ENCODE measurements around the gene IGF2BP1.
"Not testable (repeated sequence)": the region's sequence is repeated elsewhere in the genome, so short reads cannot be mapped to it uniquely, and the experiment has no call there.

Gene IGF2BP1

DNA sequence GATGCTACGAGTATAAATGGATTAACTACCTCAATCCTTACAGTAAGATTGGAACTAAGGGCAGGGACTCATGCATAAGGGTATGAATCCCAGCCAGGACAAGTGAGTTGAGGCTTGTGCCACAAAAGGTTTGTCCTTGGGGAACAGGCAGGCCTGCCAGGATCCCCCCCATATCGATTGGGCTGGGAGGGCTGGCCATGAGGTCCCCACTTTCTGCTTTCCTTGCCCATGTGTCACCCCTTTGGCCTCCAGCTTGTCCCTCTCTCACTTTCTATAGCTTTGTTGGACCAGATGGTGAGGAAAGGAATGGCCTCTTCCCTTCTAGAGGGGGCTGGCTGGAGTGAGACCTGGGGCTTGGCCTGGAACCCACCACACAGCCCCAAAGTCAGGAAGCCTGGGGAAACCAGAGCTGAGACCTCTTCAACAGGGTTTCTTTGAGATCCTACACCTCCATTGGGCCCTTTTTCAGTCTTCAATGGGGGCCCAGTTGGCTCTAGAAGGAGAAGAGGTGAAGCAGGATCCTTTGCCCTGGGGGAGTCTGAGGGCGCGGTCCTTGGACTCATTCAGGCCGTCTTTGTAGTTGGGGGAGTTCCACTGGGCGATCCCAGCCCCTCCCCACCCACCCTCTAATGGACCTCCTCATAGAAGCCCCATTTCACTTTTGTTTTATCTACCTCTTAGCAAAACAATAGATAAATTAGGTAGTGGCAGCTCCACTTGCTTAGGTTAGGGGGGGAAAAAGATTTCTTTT lies 57.3 kb downstream of the IGF2BP1 start:
- no peak for DNase-seq (ENCODE audit: low spot score)

DNA sequence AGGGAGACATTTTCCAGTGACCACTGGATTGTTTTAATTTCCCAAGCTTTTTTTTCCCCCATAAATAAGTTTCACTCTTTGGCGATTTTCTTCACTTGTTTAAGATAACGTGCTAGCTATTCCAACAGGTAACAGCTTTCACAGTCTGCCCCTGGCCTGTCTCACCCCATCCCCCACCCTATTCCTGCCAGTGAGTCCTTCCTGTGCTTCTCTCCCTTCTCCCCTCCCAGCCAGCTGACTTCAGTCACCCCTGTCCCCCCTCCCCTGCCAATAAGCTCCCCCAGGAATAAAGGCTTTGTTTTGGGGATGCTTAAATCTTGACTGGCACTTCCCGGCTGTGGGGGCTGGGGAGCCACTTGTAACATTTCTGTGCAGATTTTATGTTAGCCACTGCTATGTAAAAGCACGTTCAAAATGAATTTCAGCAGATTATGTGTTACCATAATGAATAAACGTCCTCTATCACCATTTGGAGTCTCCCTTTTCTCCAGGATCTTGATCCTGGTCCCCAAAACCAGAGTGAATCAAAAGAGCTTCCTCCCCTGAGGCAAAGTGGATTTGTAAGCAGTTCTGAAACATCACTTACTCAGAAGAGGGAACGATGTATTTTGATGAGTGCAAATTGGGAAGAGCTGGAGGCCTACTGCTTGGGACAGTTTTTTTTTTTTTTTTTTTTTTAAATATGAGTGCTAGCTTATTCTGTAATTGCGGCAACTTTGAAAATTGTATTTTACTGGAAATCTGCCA lies 58.2 kb downstream of the IGF2BP1 start:
- DNase-seq (ENCODE audit: low spot score), result no peak

DNA sequence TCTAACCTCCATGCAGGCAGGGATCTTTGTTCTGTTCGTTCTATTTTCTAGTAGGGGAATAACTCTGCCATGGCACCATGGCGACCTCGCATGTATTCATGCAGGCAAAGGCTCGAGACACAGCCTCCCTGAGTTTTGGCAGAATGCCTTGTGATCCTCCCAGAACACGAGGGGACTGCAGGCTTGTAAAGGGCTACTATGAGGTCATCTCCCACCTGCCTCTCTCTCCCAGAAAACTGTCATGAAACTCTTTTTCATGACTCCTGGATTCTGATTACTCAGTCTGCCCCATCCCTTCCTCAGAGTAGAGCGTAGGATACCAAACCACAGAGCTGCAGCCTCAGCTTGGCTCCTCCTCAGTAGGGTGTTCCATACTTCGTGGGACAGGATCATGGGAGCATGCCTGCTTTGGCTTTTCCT lies 64.3 kb downstream of the IGF2BP1 start:
- no peak for DNase-seq (ENCODE audit: low spot score)

DNA sequence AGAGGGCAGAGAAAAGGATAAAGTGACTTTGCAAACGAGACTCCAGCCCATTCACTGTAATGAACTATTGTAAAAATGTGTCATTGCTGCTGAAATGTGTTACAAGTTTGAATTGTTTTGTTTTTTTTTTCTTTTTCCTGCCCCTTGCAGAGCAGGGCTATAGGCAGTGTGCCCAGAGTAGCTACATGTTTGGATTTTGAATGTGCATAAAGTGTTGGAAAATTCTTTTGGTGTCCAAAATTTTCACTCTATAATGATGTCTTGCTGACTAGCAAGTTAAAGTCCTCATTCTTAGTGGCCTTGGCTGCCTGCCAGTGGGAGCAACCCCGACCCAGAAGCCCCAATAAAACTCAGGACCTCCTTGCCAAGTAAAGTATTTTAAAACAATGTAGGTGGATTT lies 66.5 kb downstream of the IGF2BP1 start:
- no peak for DNase-seq (ENCODE audit: low spot score)

DNA sequence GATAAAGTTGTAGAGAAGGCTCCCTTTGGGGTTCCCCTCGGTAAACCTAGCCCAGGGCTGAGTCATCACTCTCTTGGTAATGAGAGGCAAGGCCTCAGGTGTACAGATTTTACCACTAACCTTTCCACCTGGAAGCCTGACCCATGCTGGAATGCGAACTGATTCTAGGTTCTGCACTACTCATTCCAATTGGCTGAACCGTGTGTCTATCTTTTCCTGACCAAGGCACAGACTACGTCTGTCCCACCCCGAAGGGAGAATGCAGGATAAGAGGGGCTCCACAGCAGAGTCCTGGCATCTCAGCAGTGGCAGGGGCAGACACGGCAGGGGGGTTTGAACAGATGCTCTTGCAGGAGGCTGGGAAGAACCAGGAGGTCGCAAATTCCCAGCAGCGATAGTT lies 70.0 kb downstream of the IGF2BP1 start:
- DNase-seq (ENCODE audit: low spot score), result no peak

DNA sequence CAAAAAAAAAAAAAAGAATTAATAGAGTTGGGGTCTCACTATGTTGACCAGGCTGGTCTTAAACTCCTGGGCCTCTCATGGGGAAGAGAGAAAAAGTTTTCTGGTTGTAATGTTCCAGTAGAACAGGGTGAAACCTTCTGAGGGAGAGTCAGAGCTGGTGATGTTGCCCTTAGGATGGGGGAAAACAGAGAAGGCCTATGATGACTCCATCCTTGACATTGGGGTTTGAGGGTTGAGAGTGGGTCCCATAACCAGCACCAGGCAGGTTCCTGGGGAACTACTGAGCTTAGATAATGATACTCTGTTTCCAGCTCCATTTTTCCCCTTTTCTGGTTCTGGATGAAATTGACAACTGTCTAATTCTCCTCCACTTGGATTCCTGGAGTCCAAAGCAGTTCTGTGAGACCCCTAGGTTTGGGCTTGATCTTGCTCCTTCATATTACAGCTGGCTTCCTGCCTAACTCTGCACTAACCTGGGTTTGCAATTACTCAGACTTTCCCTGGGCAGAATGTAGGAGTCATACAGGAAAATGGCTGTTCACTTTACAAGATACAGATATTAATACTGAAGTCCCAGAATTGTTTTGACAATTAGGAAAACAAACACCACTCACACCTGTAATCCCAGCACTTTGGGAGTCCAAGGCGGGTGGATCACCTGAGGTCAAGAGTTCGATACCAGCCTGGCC lies 72.5 kb downstream of the IGF2BP1 start:
- DNase-seq (ENCODE audit: low spot score), result no peak

DNA sequence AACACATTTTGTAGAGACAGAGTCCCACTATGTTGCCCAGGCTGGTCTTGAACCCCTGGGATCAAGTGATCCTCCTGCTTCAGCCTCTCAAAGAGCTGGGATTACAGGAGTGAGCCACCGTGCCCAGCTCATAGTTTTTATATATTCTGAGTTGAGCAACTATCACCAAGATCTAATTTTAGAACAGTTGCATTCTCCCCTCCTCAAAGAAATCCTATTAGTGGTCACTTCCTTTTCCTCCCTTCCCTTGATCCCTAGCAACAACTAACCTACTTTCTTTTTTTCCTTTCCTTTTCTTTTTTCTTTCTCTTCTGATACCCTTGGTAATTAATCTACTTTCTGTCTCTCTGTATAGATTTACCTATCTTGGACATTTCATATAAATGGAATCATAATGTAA lies 73.9 kb downstream of the IGF2BP1 start:
- DNase-seq (ENCODE audit: low spot score), result no peak

DNA sequence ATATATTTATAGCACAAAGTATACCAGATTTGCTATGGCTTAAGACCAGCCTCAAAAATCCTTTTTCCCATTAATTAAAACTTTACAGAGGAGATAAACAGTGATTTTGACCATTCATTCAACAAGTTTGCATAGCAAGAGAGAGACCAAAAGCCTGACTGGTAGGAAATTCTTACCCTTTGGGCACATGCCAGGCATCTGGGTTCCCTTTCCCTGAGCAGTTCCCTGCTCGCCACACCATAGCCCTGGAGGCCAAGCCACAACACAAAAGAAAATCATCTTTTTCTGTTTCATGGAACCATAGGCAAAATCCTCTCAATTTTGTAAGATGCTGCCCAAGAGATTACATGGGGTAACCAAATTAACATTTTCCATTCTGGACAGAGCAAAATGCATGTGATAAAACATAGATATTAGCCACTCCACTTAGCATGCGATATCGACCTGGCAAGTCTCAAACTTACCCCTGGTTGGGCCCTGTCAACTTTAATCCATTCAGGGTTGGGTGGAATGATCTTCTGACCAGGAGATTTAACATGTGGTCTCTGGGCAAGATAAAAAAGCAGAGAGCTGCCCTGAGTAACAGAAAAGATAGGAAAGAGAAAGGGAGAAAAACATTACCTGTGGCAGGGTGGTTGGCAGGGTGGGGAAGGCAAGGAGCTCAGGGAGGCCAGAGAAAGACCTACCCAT lies 77.8 kb downstream of the IGF2BP1 start:
- DNase-seq (ENCODE audit: low spot score), result no peak

DNA sequence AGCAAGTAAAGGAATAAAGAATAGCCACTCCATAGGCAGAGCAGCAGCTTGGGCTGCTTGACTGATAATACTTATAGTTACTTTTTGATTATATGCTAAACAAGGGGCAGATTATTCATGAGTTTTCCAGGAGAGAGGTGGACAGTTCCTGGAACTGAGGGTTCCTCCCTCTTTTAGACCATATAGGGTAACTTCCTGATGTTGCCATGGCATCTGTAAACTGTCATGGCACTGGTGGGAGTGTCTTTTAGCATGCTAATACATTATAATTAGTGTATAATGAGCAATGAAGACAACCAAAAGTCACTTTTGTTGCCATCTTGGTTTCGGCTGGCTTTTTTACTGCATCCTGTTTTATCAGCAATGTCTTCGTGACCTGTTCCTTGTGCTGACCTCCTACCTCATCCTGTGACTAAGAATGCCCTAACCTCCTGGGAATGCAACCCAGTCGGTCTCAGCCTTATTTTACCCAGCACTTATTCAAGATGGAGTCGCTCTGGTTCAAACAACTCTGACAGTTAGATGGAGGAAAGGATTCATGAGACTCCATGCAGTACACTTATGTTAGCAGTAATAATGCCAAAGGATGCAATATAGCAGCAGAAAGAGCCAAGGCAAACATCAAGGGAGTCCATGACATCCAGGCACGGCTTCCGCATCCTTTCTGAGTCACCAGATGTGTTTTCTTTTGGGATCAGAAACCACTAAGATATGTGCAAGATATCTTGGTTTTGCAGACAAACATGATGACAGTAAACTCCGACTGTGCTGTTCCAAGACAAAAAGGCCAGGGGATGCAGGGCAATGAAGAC lies 79.6 kb downstream of the IGF2BP1 start:
- no peak for DNase-seq (ENCODE audit: low spot score)

DNA sequence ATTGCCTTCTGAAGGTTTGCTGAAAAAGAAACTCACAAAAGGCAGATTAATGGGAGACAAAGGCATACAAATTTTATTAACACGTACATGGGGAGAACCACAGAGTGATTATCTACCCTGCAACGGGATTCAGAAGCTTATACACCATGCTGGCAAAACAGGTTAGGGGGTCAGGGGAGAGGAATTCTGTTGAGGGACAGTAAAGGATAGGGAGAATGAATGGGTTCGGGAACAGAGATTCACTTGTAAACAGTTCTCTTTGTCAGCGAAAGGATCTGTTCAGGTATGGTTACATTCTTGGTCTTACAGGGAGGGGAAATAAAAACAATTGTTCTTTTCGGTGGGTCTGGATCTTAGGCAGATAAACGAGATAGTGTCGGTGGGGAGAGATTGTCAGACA lies 81.1 kb downstream of the IGF2BP1 start:
- no peak for DNase-seq (ENCODE audit: low spot score)

DNA sequence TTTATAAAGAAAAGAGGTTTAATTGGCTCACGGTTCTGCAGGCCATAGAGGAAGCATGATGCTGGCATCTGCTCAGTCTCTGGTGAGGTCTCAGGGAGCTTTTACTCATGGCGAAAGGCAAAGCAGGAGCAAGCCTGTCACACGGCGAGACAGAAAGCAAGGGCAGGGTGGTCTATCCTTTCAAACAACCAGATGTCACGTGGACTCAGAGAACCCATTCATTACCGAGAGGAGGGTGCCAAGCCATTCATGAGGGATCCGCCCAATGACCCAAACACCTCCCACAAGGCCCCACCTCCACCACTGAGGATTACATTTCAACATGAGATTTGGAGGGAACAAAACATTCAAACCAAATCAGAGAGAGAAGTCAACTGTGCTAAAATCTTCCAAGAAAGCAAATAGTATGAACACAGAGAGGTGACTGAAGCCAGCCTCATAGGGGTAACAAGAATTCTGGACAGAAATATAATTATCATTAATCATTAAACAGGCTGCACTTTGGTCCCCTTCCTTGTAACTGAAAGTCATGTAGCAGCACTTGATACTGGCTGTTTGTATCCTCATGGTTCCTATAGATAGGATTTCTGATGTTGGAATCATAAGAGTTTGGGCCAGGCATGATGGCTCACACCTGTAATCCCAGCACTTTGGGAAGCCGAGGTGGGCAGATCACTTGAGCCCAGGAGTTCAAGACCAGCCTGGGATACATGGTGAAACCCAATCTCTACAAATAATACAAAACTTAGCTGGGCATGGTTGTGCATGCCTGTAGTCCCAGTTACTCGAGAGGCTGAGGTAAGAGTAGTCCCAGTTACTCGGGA lies 82.9 kb downstream of the IGF2BP1 start:
- no peak for DNase-seq (ENCODE audit: low spot score)

DNA sequence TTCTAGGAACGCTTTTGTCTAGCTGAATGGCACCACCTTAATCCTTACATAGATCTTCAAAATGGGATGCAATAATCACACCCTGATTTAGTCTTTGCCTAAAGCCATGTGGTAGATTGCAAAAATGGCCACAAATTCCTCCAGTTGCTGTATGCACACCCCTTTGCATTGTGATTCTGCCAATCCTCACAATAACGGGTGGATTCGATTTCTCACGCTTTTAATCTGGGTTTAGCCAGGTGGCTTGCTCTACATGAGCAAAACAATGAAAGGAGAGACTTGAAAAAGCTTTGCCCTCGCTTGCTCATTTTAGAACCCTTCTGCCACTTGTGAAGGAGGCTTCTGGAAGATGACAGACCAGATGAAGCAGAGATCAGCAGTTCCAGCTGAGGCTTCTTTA lies 85.0 kb downstream of the IGF2BP1 start:
- DNase-seq (ENCODE audit: low spot score), result no peak

DNA sequence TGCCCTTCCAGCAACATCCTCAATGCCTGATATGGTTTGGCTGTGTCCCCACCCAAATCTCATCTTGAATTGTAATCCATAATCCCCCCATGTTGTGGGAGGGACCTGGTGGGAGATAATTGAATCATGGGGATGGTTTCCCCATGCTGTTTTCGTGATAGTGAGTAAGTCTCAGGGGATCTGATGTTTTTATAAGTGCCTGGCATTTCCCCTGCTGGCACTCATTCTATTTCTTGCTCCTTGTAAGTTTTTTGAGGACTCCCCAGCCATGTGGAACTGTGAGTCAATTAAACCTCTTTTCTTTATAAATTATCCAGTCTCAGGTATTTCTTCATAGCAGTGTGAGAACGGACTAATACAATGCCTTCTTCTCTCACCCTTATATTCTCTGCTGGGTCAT lies 87.9 kb downstream of the IGF2BP1 start:
- DNase-seq (ENCODE audit: low spot score), result not testable (repeated sequence)

DNA sequence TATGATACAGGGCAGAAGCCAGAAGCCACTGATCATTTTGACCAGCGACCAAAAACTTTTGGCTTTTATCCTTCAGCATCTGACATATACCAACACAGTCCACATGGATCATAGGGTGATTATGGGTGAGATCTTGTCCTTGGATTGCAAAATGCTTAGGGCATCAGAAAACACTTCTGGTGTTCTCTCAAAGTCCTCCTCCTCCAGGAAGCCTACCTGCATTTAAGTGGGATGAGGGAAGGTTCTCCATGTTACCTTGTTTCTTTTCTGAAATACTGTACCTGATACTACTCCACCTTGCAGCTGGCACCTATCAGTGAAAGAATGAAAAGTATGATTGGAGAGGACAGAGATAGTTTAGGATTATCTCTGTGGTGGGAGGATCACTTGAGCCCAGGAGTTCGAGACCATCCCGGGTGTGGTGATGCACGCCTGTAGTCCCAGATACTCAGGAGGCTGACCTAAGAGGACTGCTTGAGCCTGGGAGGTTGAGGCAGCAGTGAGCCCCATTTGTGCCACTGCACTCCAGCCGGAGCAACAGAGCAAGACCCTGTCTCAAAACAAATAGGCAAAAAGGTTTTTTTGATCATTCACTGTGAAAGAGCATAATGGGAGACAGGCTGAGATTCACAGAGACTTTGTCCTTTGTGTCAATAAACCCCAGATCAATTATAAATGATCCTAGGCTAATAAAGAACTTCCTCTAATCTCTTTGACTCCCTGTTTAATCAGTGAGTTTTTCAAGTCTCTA lies 88.6 kb downstream of the IGF2BP1 start:
- DNase-seq (ENCODE audit: low spot score), result no peak

DNA sequence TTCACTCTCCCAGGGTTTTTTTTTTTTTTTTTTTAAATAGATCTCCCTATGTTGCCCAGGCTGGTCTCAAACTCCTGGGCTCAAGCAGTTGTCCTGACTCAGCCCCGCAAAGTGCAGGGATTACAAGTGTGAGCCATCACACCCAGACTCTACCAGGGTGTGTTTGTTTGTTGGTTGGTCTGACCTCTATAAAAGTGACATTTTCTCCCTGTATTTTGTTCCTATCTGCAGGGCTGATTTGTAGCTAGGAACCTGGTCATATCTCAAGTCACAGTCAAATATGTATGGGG lies 89.1 kb downstream of the IGF2BP1 start:
- no peak for DNase-seq (ENCODE audit: low spot score)

DNA sequence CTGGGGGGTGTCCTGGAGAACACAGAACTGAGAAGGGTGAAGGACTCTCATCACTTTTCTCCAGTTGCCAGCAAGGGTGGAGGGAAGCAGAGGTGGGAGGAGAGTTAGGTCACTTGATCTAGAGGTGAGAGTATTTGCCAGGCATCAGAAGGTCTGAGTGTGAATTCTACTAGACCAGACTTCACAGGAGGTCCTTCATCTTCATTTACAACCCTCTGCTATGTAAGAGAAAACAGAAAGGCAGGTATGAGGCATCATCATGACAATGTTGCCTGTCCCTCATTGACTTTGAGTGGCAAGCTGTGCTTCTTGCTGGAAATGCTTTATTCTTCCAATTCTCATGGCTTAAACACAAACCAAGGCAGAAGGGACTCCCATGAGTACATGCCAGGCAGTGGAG lies 89.5 kb downstream of the IGF2BP1 start:
- DNase-seq (ENCODE audit: low spot score), result no peak

DNA sequence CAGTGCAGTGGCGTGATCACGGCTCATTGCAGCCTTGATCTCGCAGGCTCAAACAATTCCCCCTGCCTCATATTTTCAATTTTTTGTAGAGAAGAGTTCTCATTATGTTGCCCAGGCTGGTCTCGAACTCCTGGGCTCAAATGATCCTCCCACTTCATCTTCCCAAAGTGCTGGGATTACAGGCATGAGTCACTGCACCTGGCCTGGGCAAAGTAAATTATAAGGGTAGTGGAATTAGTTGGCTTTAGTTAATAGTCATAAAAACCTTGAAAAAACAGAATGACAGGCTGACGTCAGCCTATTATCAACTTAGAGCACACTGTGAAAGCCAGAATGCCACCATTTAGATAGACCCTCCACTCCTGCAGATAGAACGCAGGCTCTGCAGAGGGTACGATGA lies 91.9 kb downstream of the IGF2BP1 start:
- DNase-seq (ENCODE audit: low spot score), result no peak

DNA sequence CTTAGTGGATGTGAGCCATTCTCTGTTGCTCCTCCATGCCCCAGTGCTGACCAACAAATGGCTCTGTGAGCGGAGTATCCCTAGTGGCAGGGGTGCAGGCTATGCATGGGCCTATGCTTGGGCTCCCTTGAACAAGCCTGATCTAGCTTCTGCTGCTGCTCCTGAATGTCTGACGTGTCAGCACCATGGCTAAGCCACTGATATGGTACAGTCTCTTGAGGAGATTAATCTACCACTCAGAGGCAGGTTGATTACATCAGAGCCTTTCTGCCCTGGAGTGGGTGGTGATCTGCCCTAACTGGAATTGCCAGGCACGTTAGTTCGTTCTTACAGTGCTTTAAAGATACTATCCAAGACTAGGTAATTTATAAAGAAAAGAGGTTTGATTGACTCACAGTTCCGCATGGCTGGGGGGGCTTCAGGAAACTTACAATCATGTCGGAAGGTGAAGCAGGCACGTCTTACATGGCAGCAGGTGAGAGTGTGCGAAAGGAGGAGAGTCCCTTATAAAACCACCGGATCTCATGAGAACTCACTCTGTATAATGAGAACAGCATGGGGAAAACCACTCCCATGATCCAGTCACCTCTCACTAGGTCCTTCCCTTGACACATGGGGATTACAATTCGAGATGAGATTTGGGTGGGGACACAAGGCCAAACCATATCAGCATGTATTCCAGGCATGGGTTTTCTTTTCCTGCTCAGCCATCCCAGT lies 93.9 kb downstream of the IGF2BP1 start:
- no peak for DNase-seq (ENCODE audit: low spot score)

DNA sequence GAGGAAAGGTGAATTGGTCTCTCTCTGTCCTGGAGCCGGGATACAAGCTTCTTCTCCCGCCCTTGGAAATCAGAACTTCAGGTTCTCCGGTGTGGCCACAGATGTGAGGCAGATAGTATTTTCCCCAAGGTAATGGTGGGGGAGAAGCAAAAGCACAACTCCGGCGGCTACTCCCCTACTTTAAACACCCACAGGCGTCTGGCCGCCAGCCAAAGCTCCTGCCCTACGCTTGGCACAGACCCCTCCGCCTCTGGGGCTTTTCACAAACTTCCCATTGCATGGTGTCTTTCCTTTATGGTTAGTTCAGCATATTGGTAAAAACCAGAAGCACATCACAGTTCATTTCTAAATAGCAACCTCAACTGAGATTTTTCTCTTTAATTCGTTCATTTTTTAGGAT lies 95.9 kb downstream of the IGF2BP1 start:
- no peak for DNase-seq (ENCODE audit: low spot score)

DNA sequence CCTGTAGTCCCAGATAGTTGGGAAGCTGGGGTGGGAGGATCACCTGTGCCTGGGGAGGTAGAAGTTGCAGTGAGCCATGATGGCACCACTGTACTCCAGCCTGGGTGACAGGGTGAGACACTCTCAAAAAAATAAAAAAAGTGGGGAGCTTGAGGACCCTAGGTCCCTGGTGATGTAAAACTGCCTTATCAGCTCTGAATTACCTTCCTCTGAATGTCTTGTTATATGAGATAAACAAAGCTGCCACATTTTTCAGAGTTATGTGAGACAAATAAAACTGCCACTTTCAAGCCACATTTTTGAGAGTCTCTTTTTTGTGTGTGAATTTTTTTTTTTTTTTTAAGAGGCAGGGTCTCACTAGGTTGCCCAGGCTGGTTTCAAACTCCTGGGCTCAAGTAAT lies 103.4 kb downstream of the IGF2BP1 start:
- DNase-seq (ENCODE audit: low spot score), result no peak
